ENCODE measurements around the gene C2CD2.

- TF ChIP-seq CTCF (IDR thresholded peaks at IDR 0.05; ENCODE audit: low read depth, low read length, poor library complexity, severe bottlenecking) (no peak), EZH2phosphoT487 (IDR thresholded peaks at IDR 0.05; ENCODE audit: borderline replicate concordance, low read length) (no peak)
These were observed 27.0 kb downstream of the C2CD2 start for GRCh38 chr21:41926807-41927171.
